Measurements from ENCODE around the gene TCERG1L.
"Not testable (repeated sequence)": the region's sequence is repeated elsewhere in the genome, so short reads cannot be mapped to it uniquely, and the experiment has no call there.

Gene TCERG1L

DNA sequence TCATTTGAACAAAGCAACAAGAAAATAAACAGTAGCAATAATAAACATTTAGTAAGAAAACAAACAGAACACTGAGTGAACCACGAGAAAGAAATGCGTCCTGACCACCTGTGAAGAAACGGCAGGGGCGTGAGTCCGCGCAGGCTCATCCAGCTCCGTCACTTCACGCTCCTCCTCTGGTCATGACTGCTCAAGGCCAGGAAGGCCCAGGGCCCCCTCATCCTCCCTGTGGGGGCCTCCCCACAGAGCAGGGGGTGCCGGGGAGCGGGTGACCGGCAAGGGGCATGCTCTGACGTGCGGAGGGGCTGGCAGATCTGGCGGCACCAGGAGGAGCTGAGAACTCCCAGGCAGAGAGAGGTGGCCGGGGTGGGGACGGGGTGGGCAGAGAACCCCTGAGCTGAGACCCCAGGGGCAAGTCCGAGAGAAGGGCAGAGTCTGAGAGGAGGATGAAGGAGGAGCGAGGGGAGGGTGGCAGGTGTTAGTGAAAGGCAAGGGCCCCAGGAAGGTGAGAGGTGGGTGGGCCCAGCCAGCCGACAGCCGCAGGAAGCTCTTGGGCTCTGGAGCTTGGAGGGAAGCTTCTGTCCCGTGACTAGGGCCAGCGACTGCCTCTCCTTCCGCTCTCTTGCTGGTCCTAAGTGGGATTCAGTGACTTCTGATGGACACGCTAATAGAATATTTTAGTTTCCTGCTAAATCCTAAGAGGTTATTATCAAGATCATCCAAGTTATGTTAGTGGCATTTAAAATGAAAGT lies 223.9 kb downstream of the TCERG1L start:
- Histone ChIP-seq H3K4me1 (ENCODE audit: insufficient read depth, low read length) (no peaks in the 10 kb centered on the region), H3K9me3 (ENCODE audit: control insufficient read depth, insufficient read depth, low read length) (no peaks in the 10 kb centered on the region), H3K9ac (ENCODE audit: low read depth, low read length) (no peak overlapping the region), H3K36me3 (ENCODE audit: insufficient read depth, low read length) (no peaks in the 10 kb centered on the region)

DNA sequence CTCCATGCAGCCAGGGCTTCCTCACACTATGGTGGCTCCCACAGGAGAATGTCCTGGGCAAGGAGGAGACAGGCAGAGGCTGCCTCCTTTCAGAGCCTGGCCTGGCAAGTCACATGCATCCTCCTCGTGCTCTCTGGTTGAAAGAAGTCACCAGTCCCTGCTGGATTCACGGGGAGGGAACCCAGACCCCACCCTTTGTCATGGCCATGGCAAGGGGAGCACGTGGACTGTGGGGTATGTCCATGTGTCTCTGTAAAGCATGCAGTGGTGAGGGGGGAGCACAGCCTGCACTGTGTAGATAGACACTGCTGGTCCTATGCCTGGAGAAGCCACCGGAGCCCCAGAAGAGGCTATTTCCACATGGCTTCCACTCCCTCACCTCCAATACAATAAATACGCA lies 225.0 kb downstream of the TCERG1L start:
- no peak overlapping the region for H3K9ac ChIP-seq (ENCODE audit: low read depth, low read length)
- no peaks in the 10 kb centered on the region for H3K9me3 ChIP-seq (ENCODE audit: control insufficient read depth, insufficient read depth, low read length)
- no peaks in the 10 kb centered on the region for H3K36me3 ChIP-seq (ENCODE audit: insufficient read depth, low read length)
- no peaks in the 10 kb centered on the region for H3K4me1 ChIP-seq (ENCODE audit: insufficient read depth, low read length)

DNA sequence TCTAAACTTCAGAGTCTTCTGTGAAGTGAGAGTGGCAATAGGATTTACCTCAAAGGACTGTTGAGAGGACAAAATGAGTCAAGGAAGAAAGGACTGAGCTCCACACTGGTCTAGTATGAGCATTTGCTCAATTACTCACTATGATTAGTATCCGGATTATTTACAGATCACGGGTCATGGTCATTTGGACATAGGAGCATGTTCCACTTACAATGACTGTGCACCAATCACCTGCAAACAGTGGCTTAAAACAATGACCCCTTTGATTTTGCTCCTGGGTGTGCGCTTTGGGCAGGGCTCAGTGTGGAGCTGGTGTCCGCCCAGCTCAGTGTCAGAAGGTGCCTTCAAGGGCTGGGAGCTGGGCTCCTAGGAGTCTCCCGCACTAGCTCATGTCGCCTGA lies 225.4 kb downstream of the TCERG1L start:
- H3K4me1 ChIP-seq (ENCODE audit: insufficient read depth, low read length), result no peaks in the 10 kb centered on the region
- H3K36me3 ChIP-seq (ENCODE audit: insufficient read depth, low read length), result no peaks in the 10 kb centered on the region
- no peaks in the 10 kb centered on the region for H3K9me3 ChIP-seq (ENCODE audit: control insufficient read depth, insufficient read depth, low read length)
- H3K9ac ChIP-seq (ENCODE audit: low read depth, low read length), result no peak overlapping the region

DNA sequence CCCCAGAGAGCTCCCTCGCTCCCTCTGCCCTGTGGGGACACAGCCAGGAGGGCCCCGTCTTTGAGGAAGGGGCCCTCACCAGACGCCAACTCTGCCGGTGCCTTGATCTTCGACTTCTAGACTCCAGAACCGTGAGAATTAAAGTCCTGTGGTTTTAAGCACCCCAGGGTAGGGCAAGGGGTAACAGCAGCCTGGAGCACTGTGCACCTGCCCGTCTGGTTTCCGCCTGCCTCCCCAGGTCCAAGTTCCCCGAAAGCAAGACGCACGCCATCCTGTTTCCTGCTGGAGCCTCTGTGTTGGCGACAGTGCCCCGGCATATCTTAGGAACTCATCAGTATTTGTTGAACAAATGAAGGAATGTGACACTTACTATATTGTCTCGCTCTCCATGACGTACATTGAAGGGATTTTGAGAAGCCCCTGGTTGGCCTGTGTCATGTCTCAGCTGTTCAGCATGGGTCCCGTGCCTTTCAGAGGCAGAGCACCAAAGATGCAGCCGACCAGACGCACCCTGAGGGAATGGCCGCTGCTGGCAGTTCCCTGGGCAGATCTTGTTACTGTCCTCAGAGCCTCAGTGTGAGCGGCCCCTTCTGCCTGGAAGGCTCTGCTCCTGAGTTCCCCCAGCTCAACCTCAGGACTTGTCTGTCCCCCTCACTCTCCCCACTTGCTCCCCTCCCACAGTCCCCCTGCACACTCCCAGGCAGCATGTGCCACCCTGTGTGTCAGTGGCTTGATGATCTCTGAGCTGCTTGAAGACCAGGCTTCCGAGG lies 226.2 kb downstream of the TCERG1L start:
- Histone ChIP-seq H3K36me3 (ENCODE audit: insufficient read depth, low read length) (no peaks in the 10 kb centered on the region; the same call in 1 of the 2 replicates), H3K9ac (ENCODE audit: low read depth, low read length) (no peak overlapping the region), H3K9me3 (ENCODE audit: control insufficient read depth, insufficient read depth, low read length) (no peaks in the 10 kb centered on the region), H3K4me1 (ENCODE audit: insufficient read depth, low read length) (no peaks in the 10 kb centered on the region)

DNA sequence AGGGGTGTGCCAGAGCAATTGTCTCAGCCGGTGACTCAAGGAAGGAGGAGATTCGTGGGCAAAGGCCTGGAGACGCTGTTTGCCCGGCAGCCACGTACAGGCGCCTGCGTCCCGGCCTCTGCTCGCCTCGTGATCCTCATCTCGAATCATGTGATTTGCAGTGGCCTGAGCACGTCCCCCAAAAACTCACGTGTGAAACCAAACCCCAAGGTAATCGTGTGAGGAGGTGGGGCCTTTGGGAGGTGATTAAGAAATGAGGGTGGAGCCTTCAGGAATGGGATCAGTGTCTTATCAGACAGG lies 226.8 kb downstream of the TCERG1L start:
- Histone ChIP-seq H3K9ac (ENCODE audit: low read depth, low read length) (no peak overlapping the region), H3K9me3 (ENCODE audit: control insufficient read depth, insufficient read depth, low read length) (no peaks in the 10 kb centered on the region), H3K36me3 (ENCODE audit: insufficient read depth, low read length) (no peaks in the 10 kb centered on the region; the same call in 1 of the 2 replicates), H3K4me1 (ENCODE audit: insufficient read depth, low read length) (no peaks in the 10 kb centered on the region)

DNA sequence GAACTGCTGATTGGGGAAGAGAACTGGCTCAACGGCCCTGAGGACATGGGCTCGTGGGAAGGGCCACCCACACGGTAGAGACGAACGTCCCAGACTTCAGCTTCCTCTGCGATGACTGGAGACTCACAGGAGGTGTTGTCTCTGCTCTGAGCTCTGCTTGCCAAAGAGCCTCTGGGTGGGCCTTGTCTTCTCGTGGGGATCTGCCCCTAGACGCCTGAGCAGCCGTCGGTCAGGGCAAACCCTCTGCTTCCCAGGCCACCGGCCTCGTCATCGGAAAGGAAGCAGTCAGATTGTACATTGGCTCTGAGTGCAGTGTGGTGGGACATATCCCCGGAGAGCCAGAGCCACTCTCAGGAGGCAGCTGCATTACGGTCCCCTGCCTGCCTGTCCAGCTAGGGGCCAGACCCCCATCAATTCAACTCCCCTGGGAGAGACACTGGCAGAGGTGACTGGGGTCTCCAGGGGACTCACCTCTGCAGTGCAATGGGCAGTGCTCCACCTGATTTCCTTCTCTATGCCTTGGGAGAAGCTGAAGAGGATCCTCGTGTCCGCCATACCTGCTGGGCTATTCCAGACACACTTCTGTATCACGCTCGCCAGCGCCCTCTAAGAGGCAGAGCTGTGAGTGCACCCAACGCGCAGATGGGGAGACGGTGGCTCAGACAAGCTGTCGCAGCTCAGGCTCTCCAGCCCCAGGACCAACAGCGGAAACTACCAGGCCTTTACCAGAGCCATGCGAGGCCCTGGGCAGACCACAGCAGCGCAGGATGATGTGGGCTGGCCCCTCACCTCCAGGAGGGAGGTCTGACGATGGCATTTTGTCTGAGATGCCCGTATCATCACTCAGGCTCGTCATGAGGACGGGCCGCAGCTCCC lies 227.4 kb downstream of the TCERG1L start:
- Histone ChIP-seq H3K9me3 (ENCODE audit: control insufficient read depth, insufficient read depth, low read length) (no peaks in the 10 kb centered on the region), H3K36me3 (ENCODE audit: insufficient read depth, low read length) (no peaks in the 10 kb centered on the region; the same call in 1 of the 2 replicates), H3K4me1 (ENCODE audit: insufficient read depth, low read length) (no peaks in the 10 kb centered on the region), H3K9ac (ENCODE audit: low read depth, low read length) (no peak overlapping the region)

DNA sequence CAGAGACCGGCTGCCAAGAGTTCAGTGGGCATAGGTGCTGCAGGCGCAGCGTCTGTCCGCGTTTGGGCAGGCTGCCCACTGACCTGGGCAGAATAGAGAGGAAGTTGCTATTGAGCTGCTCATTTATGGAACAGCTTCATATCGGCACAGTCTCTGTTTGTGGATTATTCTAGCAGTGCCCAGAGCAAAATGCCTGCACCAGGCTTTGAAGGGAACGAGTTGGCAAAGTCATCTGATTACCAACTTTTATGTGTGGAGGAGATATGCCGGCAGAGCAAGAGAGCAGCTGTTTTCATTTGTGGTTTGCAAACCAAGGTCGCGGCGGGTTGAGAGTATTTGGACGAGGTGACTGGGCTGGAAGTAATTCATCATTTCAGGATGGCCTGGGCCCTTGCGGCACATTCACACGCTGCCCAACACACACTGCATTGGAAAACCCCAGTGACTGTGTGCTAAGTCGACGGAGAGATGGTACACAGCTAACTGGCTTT lies 228.5 kb downstream of the TCERG1L start:
- no peaks in the 10 kb centered on the region for H3K4me1 ChIP-seq (ENCODE audit: insufficient read depth, low read length)
- H3K9ac ChIP-seq (ENCODE audit: low read depth, low read length), result no peak overlapping the region
- H3K36me3 ChIP-seq (ENCODE audit: insufficient read depth, low read length), result no peaks in the 10 kb centered on the region; the same call in 1 of the 2 replicates
- no peaks in the 10 kb centered on the region for H3K9me3 ChIP-seq (ENCODE audit: control insufficient read depth, insufficient read depth, low read length)

DNA sequence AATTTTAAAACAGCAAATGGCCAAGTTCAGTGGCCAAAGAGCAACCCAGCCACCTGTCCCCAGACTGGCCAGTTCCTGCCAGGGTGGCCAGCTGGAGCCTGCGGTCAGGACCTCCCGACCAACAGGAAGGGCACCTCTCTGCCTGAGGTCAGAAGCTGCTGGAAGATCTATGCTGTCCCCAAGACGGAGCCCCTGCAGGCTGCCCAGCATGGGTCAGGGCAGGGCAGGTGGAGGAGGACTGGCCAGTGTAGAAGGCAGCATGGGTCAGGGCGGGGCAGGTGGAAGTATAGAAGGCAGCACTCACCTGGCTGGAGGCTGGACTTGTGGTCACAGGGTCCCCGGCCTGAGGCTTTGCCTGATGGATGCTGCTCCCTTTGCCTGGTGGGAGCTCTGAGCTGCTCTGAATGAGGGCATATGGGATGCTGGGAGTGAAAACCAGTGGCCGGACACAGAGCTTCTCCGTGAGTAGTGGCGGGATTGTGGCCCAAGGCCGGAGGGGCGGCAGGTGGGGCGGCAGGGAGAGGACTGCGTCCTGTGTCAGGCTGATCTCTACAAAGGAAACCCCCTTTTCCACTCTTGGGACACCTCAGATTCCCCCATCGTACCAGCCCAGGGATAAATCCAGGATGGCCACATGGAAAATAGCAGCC lies 229.2 kb downstream of the TCERG1L start:
- Histone ChIP-seq H3K9ac (ENCODE audit: low read depth, low read length) (no peak overlapping the region), H3K9me3 (ENCODE audit: control insufficient read depth, insufficient read depth, low read length) (no peaks in the 10 kb centered on the region), H3K4me1 (ENCODE audit: insufficient read depth, low read length) (no peaks in the 10 kb centered on the region), H3K36me3 (ENCODE audit: insufficient read depth, low read length) (no peaks in the 10 kb centered on the region; the same call in 1 of the 2 replicates)

DNA sequence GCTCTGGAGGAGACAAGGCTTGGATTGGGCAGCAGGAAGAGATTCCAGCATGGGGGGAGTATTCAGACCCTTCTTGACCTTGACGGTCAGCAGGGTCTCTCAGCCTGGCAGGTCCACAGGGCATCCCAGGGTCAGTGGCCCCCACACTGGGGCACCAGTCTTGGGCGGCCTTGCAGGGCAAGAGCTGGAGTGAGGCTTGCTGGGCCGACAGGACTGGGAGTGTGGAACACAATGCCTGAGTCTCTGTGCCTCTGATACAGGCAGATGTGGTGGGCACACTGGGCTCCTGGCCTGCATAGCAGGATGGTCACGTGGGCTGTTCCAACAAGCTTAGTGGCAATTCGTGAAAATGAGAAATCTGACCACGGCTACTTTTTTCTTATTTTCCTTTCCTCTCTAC lies 229.7 kb downstream of the TCERG1L start:
- Histone ChIP-seq H3K4me1 (ENCODE audit: insufficient read depth, low read length) (no peaks in the 10 kb centered on the region), H3K9ac (ENCODE audit: low read depth, low read length) (no peak overlapping the region), H3K9me3 (ENCODE audit: control insufficient read depth, insufficient read depth, low read length) (no peaks in the 10 kb centered on the region)

DNA sequence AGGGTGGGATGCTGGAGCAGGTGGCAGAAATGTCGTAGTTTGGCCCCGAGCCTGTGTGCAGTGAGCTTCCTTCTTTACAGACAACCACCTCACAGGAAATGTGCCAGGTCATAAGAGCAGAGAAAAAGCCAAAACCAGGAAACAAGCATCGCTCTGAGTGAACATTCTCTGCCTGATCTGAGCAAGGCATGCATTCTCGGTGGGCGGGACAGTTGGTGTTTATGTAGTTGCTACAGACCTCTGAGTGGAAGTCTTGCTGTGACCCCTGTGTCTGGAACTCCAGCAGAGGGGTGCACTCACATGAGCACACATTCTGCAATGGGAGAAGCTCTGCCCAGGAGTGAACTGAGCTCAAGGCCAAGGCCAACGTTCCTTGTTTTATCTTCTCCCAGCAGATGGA lies 230.1 kb downstream of the TCERG1L start:
- Histone ChIP-seq H3K9ac (ENCODE audit: low read depth, low read length) (no peak overlapping the region), H3K4me1 (ENCODE audit: insufficient read depth, low read length) (no peaks in the 10 kb centered on the region), H3K9me3 (ENCODE audit: control insufficient read depth, insufficient read depth, low read length) (no peaks in the 10 kb centered on the region), H3K36me3 (ENCODE audit: insufficient read depth, low read length) (no peaks in the 10 kb centered on the region; the same call in 1 of the 2 replicates)

More for the DNA sequence above, 229.7 kb downstream of the TCERG1L start:
- no peaks in the 10 kb centered on the region; the same call in 1 of the 2 replicates for H3K36me3 ChIP-seq (ENCODE audit: insufficient read depth, low read length)

DNA sequence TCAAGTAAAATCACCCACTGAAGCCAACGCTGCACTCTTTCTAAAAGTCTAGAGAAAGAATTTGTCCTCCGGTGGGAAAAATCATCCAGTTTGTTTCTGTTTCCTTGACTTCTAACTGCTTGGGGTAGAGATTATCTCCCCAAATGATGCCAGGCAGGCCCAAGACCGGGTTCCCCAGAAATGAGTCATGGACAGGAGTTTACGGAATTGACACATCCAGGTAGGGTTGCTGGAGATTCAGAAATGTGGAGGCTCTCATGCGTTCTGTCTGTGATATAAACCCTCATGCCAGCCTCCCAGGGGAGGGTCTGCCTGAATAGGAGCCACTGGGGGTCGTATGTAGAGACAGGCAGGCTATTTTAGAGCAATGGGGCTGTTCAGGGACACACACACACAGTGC lies 230.9 kb downstream of the TCERG1L start:
- Histone ChIP-seq H3K9me3 (ENCODE audit: control insufficient read depth, insufficient read depth, low read length) (no peaks in the 10 kb centered on the region), H3K9ac (ENCODE audit: low read depth, low read length) (no peak overlapping the region)

DNA sequence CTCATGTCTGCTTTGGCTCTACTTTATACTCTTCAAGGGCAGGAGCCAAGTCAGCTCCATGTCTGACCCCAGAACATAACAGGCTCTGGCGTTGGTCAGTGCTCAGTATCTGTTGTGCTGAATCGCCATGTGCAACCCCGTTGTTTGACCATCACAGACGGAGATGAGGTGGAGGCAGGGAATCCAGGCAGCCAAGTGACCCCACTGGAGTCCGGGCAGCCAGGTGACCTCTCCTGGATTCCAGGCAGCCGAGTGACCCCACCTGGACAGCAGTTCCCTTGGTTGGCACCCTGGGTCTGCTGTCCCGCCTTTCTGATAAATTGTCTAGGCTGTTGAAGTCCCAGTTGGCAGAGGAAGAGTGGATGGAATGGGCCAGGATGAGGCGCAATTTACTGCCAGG lies 232.2 kb downstream of the TCERG1L start:
- Histone ChIP-seq H3K4me1 (ENCODE audit: insufficient read depth, low read length) (no peaks in the 10 kb centered on the region), H3K36me3 (ENCODE audit: insufficient read depth, low read length) (no peaks in the 10 kb centered on the region; the same call in 1 of the 2 replicates), H3K9me3 (ENCODE audit: control insufficient read depth, insufficient read depth, low read length) (no peaks in the 10 kb centered on the region), H3K9ac (ENCODE audit: low read depth, low read length) (no peak overlapping the region)

More for the DNA sequence above, 230.9 kb downstream of the TCERG1L start:
- Histone ChIP-seq H3K36me3 (ENCODE audit: insufficient read depth, low read length) (no peaks in the 10 kb centered on the region; the same call in 1 of the 2 replicates), H3K4me1 (ENCODE audit: insufficient read depth, low read length) (no peaks in the 10 kb centered on the region)

DNA sequence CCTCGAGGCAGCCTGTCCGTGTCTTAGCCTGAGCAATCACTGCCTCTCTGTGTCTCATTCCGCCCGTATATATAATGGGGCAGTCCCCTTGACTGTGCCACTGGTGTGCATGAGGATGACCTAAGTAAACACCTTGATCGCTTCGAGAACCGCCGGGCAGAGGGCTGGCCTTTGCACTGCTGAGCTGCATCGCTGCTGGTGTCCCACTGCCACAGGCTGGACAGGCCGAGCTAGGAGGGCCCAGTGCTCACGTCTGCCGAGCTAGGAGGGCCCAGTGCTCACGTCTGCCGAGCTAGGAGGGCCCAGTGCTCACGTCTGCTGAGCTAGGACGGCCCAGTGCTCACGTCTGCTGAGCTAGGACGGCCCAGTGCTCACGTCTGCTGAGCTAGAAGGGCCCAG lies 232.6 kb downstream of the TCERG1L start:
- H3K36me3 ChIP-seq (ENCODE audit: insufficient read depth, low read length); H3K9me3 ChIP-seq (ENCODE audit: control insufficient read depth, insufficient read depth, low read length); H3K4me1 ChIP-seq (ENCODE audit: insufficient read depth, low read length); H3K9ac ChIP-seq (ENCODE audit: low read depth, low read length): not testable (repeated sequence)
